H9 (cell line): Measurements from ENCODE around the gene IKZF1. TPM values are rescaled to one million over a fixed set of nuclear protein-coding genes. Genes with fewer than 3 reads are reported as not detected.

ENCODE experiments used
- DNase-seq: peaks from one replicate; pipeline ENCODE4 v3.0.0-alpha.2; 2017
- H2AFZ ChIP-seq: one replicate; pipeline ENCODE4 v1.6.1; 2013; ENCODE audit warnings: mild to moderate bottlenecking, low read length, control low read depth, moderate library complexity
- H2AK5ac ChIP-seq: 2 replicates; pipeline ENCODE4 v1.6.1; 2013; ENCODE audit warnings: low read length, control low read depth, mixed read lengths; ENCODE audit not compliant: insufficient read length
- H2BK120ac ChIP-seq: one replicate; pipeline ENCODE4 v1.6.1; 2013; ENCODE audit warnings: low read depth, mild to moderate bottlenecking, low read length, control low read depth, inconsistent platforms; ENCODE audit not compliant: poor library complexity, severe bottlenecking
- H2BK12ac ChIP-seq: 2 replicates; pipeline ENCODE4 v1.6.1; 2013; ENCODE audit warnings: low read length, control low read depth, mixed read lengths, low read depth; ENCODE audit not compliant: insufficient read length
- H2BK15ac ChIP-seq: 2 replicates; pipeline ENCODE4 v1.6.1; 2013; ENCODE audit warnings: low read depth, low read length, control low read depth
- H2BK20ac ChIP-seq: one replicate; pipeline ENCODE4 v1.6.1; 2013; ENCODE audit warnings: low read depth, mild to moderate bottlenecking, low read length, control low read depth, inconsistent platforms; ENCODE audit not compliant: poor library complexity, severe bottlenecking
- H2BK5ac ChIP-seq: 2 replicates; pipeline ENCODE4 v1.6.1; 2013; ENCODE audit warnings: low read length, control low read depth, mixed read lengths; ENCODE audit not compliant: insufficient read length
- H3K14ac ChIP-seq: 2 replicates; pipeline ENCODE4 v1.6.1; 2013; ENCODE audit warnings: low read length, control low read depth; ENCODE audit not compliant: insufficient read depth
- H3K18ac ChIP-seq: 2 replicates; pipeline ENCODE4 v1.6.1; 2013; ENCODE audit warnings: low read depth, mild to moderate bottlenecking, mixed read lengths, low read length, control low read depth; ENCODE audit not compliant: insufficient read length
- H3K23ac ChIP-seq: 2 replicates; pipeline ENCODE4 v1.6.1; 2013; ENCODE audit warnings: low read length, control low read depth, mixed read lengths, low read depth; ENCODE audit not compliant: insufficient read length
- H3K23me2 ChIP-seq: 2 replicates; pipeline ENCODE4 v1.6.1; 2013; ENCODE audit warnings: low read depth, mild to moderate bottlenecking, mixed read lengths, low read length, control low read depth; ENCODE audit not compliant: insufficient read length, poor library complexity, severe bottlenecking
- H3K27ac ChIP-seq: 2 replicates; pipeline ENCODE4 v1.5.1; 2013; ENCODE audit warnings: low read length, control low read depth, mixed read lengths, low read depth; ENCODE audit not compliant: insufficient read length
- H3K27me3 ChIP-seq: 2 replicates; pipeline ENCODE4 v1.6.1; 2013; ENCODE audit warnings: low read length, control low read depth, inconsistent platforms; ENCODE audit not compliant: insufficient read depth
- H3K4ac ChIP-seq: 2 replicates; pipeline ENCODE4 v1.6.1; 2013; ENCODE audit warnings: low read depth, mild to moderate bottlenecking, control low read depth, inconsistent platforms, low read length, moderate library complexity
- H3K4me1 ChIP-seq: 2 replicates; pipeline ENCODE4 v1.6.1; 2013; ENCODE audit warnings: low read length, control low read depth, inconsistent platforms; ENCODE audit not compliant: insufficient read depth
- H3K4me2 ChIP-seq: 2 replicates; pipeline ENCODE4 v1.6.1; 2013; ENCODE audit warnings: low read length, control low read depth, mixed read lengths; ENCODE audit not compliant: insufficient read length, insufficient read depth
- H3K56ac ChIP-seq: 2 replicates; pipeline ENCODE4 v1.6.1; 2013; ENCODE audit warnings: low read depth, mild to moderate bottlenecking, mixed read lengths, low read length, control low read depth; ENCODE audit not compliant: insufficient read length
- H3K79me1 ChIP-seq: 2 replicates; pipeline ENCODE4 v1.6.1; 2013; ENCODE audit warnings: low read depth, mild to moderate bottlenecking, moderate library complexity, low read length, control low read depth, inconsistent platforms; ENCODE audit not compliant: insufficient read depth, poor library complexity, severe bottlenecking
- H3K79me2 ChIP-seq: 2 replicates; pipeline ENCODE4 v1.6.1; 2013; ENCODE audit warnings: low read length, control low read depth, inconsistent platforms; ENCODE audit not compliant: insufficient read depth
- H3K9ac ChIP-seq: 2 replicates; pipeline ENCODE4 v1.6.1; 2013; ENCODE audit warnings: low read length, control low read depth, mixed read lengths; ENCODE audit not compliant: insufficient read length; ENCODE audit errors: extremely low read depth
- H3K9me3 ChIP-seq: one replicate; pipeline ENCODE4 v1.6.1; 2013; ENCODE audit warnings: low read depth, low read length, inconsistent platforms; ENCODE audit not compliant: control insufficient read depth
- H3T11ph ChIP-seq: one replicate; pipeline ENCODE4 v1.6.1; 2013; ENCODE audit warnings: mild to moderate bottlenecking, low read length, control low read depth, inconsistent platforms
- H4K20me1 ChIP-seq: one replicate; pipeline ENCODE4 v1.6.1; 2013; ENCODE audit not compliant: control insufficient read depth, insufficient read length, insufficient read depth
- H4K5ac ChIP-seq: 2 replicates; pipeline ENCODE4 v1.6.1; 2013; ENCODE audit warnings: low read depth, mild to moderate bottlenecking, mixed read lengths, low read length, control low read depth; ENCODE audit not compliant: insufficient read length
- H4K8ac ChIP-seq: replicated peaks from 2 replicates; pipeline ENCODE4 v1.6.1; 2013; ENCODE audit warnings: low read length, control low read depth, mixed read lengths, low read depth; ENCODE audit not compliant: insufficient read length
- H4K91ac ChIP-seq: 2 replicates; pipeline ENCODE4 v1.6.1; 2013; ENCODE audit warnings: low read depth, mild to moderate bottlenecking, moderate library complexity, mixed read lengths, low read length, control low read depth; ENCODE audit not compliant: insufficient read length
- H3K27ac Mint-ChIP-seq, 3 experiments: 2 replicates in 2 of 3; 3 replicates in 1 of 3; pipeline ENCODE4 v1.8.0; 2020 to 2021; ENCODE audit warnings: mixed read lengths in 3 of 3, mild to moderate bottlenecking in 1 of 3, moderate library complexity in 1 of 3
- H3K27me3 Mint-ChIP-seq: 2 replicates; pipeline ENCODE4 v1.8.0; 2021; ENCODE audit warnings: low read depth, mild to moderate bottlenecking, moderate library complexity, mixed read lengths
- H3K36me3 Mint-ChIP-seq, 3 experiments: 2 replicates in 2 of 3; 3 replicates in 1 of 3; pipeline ENCODE4 v1.8.0; 2020 to 2021; ENCODE audit warnings: low read depth in 3 of 3, mixed read lengths in 3 of 3; ENCODE audit not compliant: insufficient read depth in 1 of 3
- H3K4me1 Mint-ChIP-seq, 2 experiments: 2 replicates each; pipeline ENCODE4 v1.8.0; 2020; ENCODE audit warnings: mixed read lengths in 2 of 2
- H3K4me3 Mint-ChIP-seq, 2 experiments: 2 replicates in 1 of 2; 3 replicates in 1 of 2; pipeline ENCODE4 v1.8.0; 2020 to 2021; ENCODE audit warnings: mild to moderate bottlenecking in 2 of 2, mixed read lengths in 2 of 2, moderate library complexity in 1 of 2
- H3K9me3 Mint-ChIP-seq, 2 experiments: 2 replicates in 1 of 2; 3 replicates in 1 of 2; pipeline ENCODE4 v1.8.0; 2020; ENCODE audit warnings: mild to moderate bottlenecking in 2 of 2, mixed read lengths in 2 of 2, moderate library complexity in 1 of 2
- CTCF ChIP-seq: fragments of 200-600 bp; sonication (generic); conservative IDR thresholded peaks from 3 replicates; pipeline ENCODE4 v1.8.0; 2021; ENCODE audit warnings: antibody characterized with exemption, mild to moderate bottlenecking
- WGBS: extraction: QIAGEN DNeasy Blood & Tissue Kit; methylation state at CpG from one replicate; pipeline ENCODE4 v1.1.7; 2013; ENCODE audit warnings: missing lambda C conversion rate, low lambda C conversion rate, mixed read lengths; ENCODE audit not compliant: insufficient read length; ENCODE audit errors: extremely low coverage; 5-methylcytosine and 5-hydroxymethylcytosine counted together
- total RNA-seq: library from RNA; stranded (reverse); gene quantifications from 2 replicates; pipeline ENCODE4 v1.2.1, GENCODE V29; 2021

The IKZF1 gene
- total RNA-seq, 1 experiment from 2014 or later = 0.98 TPM

GRCh38 chr7:50315739-50316671 lies 11.5 kb downstream of the IKZF1 start:
- no peaks in the 10 kb centered on the region for H3K79me1 ChIP-seq
- Mint-ChIP-seq H3K4me3 (peak overlapping the region in 1 of 2 experiments; percentile 2; a peak in 1 of 5 replicates), H3K27me3 (peaks cover 3% of the 10 kb centered on the region; the same call in 1 of the 2 replicates), H3K36me3 (no peaks in the 10 kb centered on the region; a peak in 1 of 7 replicates), H3K27ac (no peak overlapping the region; a peak in 1 of 7 replicates), H3K9me3 (no peaks in the 10 kb centered on the region; a peak in 1 of 5 replicates), H3K4me1 (peaks cover 47 to 56% of the 10 kb centered on the region in 2 experiments)
- no peak overlapping the region for H4K5ac ChIP-seq
- H2BK120ac ChIP-seq = no peak overlapping the region
- H2BK5ac ChIP-seq = no peak overlapping the region
- DNase-seq = no peak
- H3T11ph ChIP-seq = no peak overlapping the region
- no peak overlapping the region for H2AFZ ChIP-seq
- H3K4ac ChIP-seq = no peak overlapping the region
- H4K91ac ChIP-seq = no peak overlapping the region
- peak overlapping the region; percentile 18 for H3K4me2 ChIP-seq
- H3K27me3 ChIP-seq = no peaks in the 10 kb centered on the region
- TF ChIP-seq CTCF = no peak
- no peak overlapping the region for H3K23ac ChIP-seq
- no peak overlapping the region for H2BK15ac ChIP-seq
- no peaks in the 10 kb centered on the region for H3K23me2 ChIP-seq
- H3K9me3 ChIP-seq = no peaks in the 10 kb centered on the region
- H3K14ac ChIP-seq = no peak overlapping the region
- H3K18ac ChIP-seq = no peak overlapping the region
- no peaks in the 10 kb centered on the region for H4K20me1 ChIP-seq
- H3K56ac ChIP-seq = no peak overlapping the region
- no peak overlapping the region for H4K8ac ChIP-seq
- H2BK12ac ChIP-seq = no peak overlapping the region
- no peak overlapping the region for H3K27ac ChIP-seq
- H3K9ac ChIP-seq = no peak overlapping the region
- WGBS = no CpG with 5 or more reads among the region's 14 CpGs
- no peaks in the 10 kb centered on the region for H3K79me2 ChIP-seq
- H2BK20ac ChIP-seq = no peak overlapping the region
- H2AK5ac ChIP-seq = no peak overlapping the region
- peaks cover 6% of the 10 kb centered on the region; the same call in 1 of the 2 replicates for H3K4me1 ChIP-seq
